Liver (tissue), 3 donors: ENCODE results near the gene CFP.
"Not testable (repeated sequence)": the region's sequence is repeated elsewhere in the genome, so short reads cannot be mapped to it uniquely, and the experiment has no call there.

Experiments
- ATF3 ChIP-seq: IDR thresholded peaks from 2 replicates; pipeline ENCODE4 v1.6.1; 2016; ENCODE audit warnings: antibody characterized with exemption
- CTCF ChIP-seq: fragments of 150-350 bp; IDR thresholded peaks from 2 replicates; pipeline ENCODE4 v1.5.1; 2017; ENCODE audit warnings: improper control_type of control experiment, low read depth, low read length; ENCODE audit not compliant: missing input control
- FOXA1 ChIP-seq: IDR thresholded peaks from 2 replicates; pipeline ENCODE4 v1.6.1; 2016; ENCODE audit warnings: antibody characterized with exemption
- JUND ChIP-seq, 2 donors: IDR thresholded peaks; 2 replicates each; pipeline ENCODE4 v1.6.1; 2016; ENCODE audit warnings: antibody characterized with exemption in 2 of 2
- RAD21 ChIP-seq, 2 donors: IDR thresholded peaks; 2 replicates each; pipeline ENCODE4 v1.6.1; 2016; ENCODE audit warnings: antibody characterized with exemption in 2 of 2, mild to moderate bottlenecking in 2 of 2
- REST ChIP-seq: IDR thresholded peaks from 2 replicates; pipeline ENCODE4 v1.6.1; 2016; ENCODE audit warnings: antibody characterized with exemption, mild to moderate bottlenecking
- TAF1 ChIP-seq: conservative IDR thresholded peaks from 2 replicates; pipeline ENCODE4 v1.6.1; 2016; ENCODE audit warnings: antibody characterized with exemption, mild to moderate bottlenecking
- TF ChIP-seq, protein P1 (sequence below): IDR thresholded peaks from 2 replicates; pipeline ENCODE4 v1.6.1; 2016; ENCODE audit warnings: antibody characterized with exemption
- donor health status: healthy.
- donor health status: healthy.

GRCh38 chrX:47675959-47676859 lies 46.5 kb upstream of the CFP start:
- TF ChIP-seq CTCF; ATF3; REST; TAF1; RAD21 (IDR thresholded peaks at IDR 0.05); JUND (IDR thresholded peaks at IDR 0.05); FOXA1: not testable (repeated sequence)
- TF ChIP-seq, protein P1, sequence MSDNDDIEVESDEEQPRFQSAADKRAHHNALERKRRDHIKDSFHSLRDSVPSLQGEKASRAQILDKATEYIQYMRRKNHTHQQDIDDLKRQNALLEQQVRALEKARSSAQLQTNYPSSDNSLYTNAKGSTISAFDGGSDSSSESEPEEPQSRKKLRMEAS = not testable (repeated sequence)
